DOHH2 (cell line): ENCODE measurements around the gene GNGT1.

Experiments
- H3F3A ChIP-seq: fragments of 200-600 bp; sonication (generic), shearing (Covaris generic); 2 replicates; pipeline ENCODE4 v1.6.0; 2016; ENCODE audit warnings: antibody characterized with exemption, mild to moderate bottlenecking; ENCODE audit not compliant: control insufficient read depth, insufficient read depth
- H3K27ac ChIP-seq: fragments of 200-600 bp; sonication (generic); 2 replicates; pipeline ENCODE4 v1.5.1; 2014; ENCODE audit warnings: low read depth, mild to moderate bottlenecking, low read length, moderate library complexity
- H3K27me3 ChIP-seq: fragments of 200-600 bp; sonication (generic); 2 replicates; pipeline ENCODE4 v1.6.1; 2014; ENCODE audit warnings: mild to moderate bottlenecking, low read length, mixed read lengths; ENCODE audit not compliant: control insufficient read depth
- H3K36me3 ChIP-seq: fragments of 200-600 bp; sonication (generic); 2 replicates; pipeline ENCODE4 v1.6.1; 2014; ENCODE audit warnings: mild to moderate bottlenecking, low read length, moderate library complexity, mixed read lengths; ENCODE audit not compliant: control insufficient read depth
- H3K4me1 ChIP-seq: fragments of 200-600 bp; sonication (generic); 2 replicates; pipeline ENCODE4 v1.6.1; 2014; ENCODE audit warnings: mild to moderate bottlenecking, low read length, mixed read lengths; ENCODE audit not compliant: control insufficient read depth
- H3K4me2 ChIP-seq: fragments of 200-600 bp; sonication (generic); 2 replicates; pipeline ENCODE4 v1.6.0; 2014; ENCODE audit warnings: mild to moderate bottlenecking, low read length, moderate library complexity
- H3K4me3 ChIP-seq: fragments of 200-600 bp; sonication (generic); 2 replicates; pipeline ENCODE4 v1.5.1; 2014; ENCODE audit warnings: mild to moderate bottlenecking, low read length, mixed read lengths
- H3K79me2 ChIP-seq: fragments of 200-600 bp; sonication (generic); 2 replicates; pipeline ENCODE4 v1.6.1; 2014; ENCODE audit warnings: mild to moderate bottlenecking, low read length, mixed read lengths; ENCODE audit not compliant: control insufficient read depth
- H3K9me2 ChIP-seq: fragments of 200-600 bp; sonication (generic); replicated peaks from 2 replicates; pipeline ENCODE4 v1.6.1; 2014; ENCODE audit warnings: mild to moderate bottlenecking, low read length, mixed read lengths; ENCODE audit not compliant: control insufficient read depth
- H3K9me3 ChIP-seq: fragments of 200-600 bp; sonication (generic); 2 replicates; pipeline ENCODE4 v1.6.1; 2014; ENCODE audit warnings: antibody characterized with exemption, low read length, mixed read lengths; ENCODE audit not compliant: control insufficient read depth, insufficient read depth
- H4K20me1 ChIP-seq: fragments of 200-600 bp; sonication (generic); 2 replicates; pipeline ENCODE4 v1.6.0; 2014; ENCODE audit warnings: low read depth, mild to moderate bottlenecking, antibody characterized with exemption, low read length, moderate library complexity; ENCODE audit not compliant: control insufficient read depth, insufficient read depth
- CTCF ChIP-seq: fragments of 200-600 bp; sonication (generic); IDR thresholded peaks from one replicate; pipeline ENCODE4 v1.5.1; 2014; ENCODE audit warnings: antibody characterized with exemption, mild to moderate bottlenecking, low read depth, low read length; ENCODE audit not compliant: poor library complexity, severe bottlenecking
- EZH2phosphoT487 ChIP-seq: fragments of 200-600 bp; sonication (generic); IDR thresholded peaks from 2 replicates; pipeline ENCODE4 v1.6.1; 2017; ENCODE audit warnings: borderline replicate concordance, mild to moderate bottlenecking, antibody characterized with exemption, low read length, moderate library complexity, mixed read lengths

GNGT1 gene

GRCh38 chr7:93906267-93906666 lies at the start of gene GNGT1:
Gene GNGT1 (plus strand): TSS chr7:93906567. CDS start chr7:93906747, 180 bp downstream.
- Histone ChIP-seq H3K36me3 (no peaks in the 10 kb centered on the region), H3K27ac (no peak within 1 kb of the TSS), H3K4me1 (no peaks in the 10 kb centered on the region), H3K27me3 (no peaks in the 10 kb centered on the region; the same call in 1 of the 2 replicates), H3F3A (no peaks in the 10 kb centered on the region), H3K9me3 (no peaks in the 10 kb centered on the region), H3K4me2 (no peak within 1 kb of the TSS), H3K9me2 (no peaks in the 10 kb centered on the region), H4K20me1 (no peaks in the 10 kb centered on the region), H3K4me3 (no peak within 1 kb of the TSS), H3K79me2 (no peaks in the 10 kb centered on the region)
- no peak for TF ChIP-seq CTCF

- no peaks in the 10 kb centered on the region for H3K9me3 ChIP-seq
- H3K4me3 ChIP-seq: no peak overlapping the region
- H3K27me3 ChIP-seq: 0 out of 2 replicates have a peak, but pooled peaks cover 7% of the 10 kb centered on the region
- no peaks in the 10 kb centered on the region for H3K79me2 ChIP-seq
- TF ChIP-seq CTCF (no peak), EZH2phosphoT487 (no peak)
- no peaks in the 10 kb centered on the region for H3K4me1 ChIP-seq
- H3F3A ChIP-seq: no peaks in the 10 kb centered on the region
- no peaks in the 10 kb centered on the region for H3K9me2 ChIP-seq
- H4K20me1 ChIP-seq: no peaks in the 10 kb centered on the region
- H3K4me2 ChIP-seq: no peak overlapping the region
- H3K27ac ChIP-seq: no peak overlapping the region
- H3K36me3 ChIP-seq: no peaks in the 10 kb centered on the region
Measured at GRCh38 chr7:93858857-93859256, 47.5 kb upstream of the GNGT1 start.

- Histone ChIP-seq H3K9me2 (no peaks in the 10 kb centered on the region), H3K27ac (no peak overlapping the region), H3K4me1 (no peaks in the 10 kb centered on the region), H3K36me3 (no peaks in the 10 kb centered on the region), H3K27me3 (0 out of 2 replicates have a peak, but pooled peaks cover 7% of the 10 kb centered on the region), H4K20me1 (no peaks in the 10 kb centered on the region), H3K4me3 (no peak overlapping the region), H3K4me2 (no peak overlapping the region), H3K9me3 (no peaks in the 10 kb centered on the region), H3F3A (no peaks in the 10 kb centered on the region), H3K79me2 (no peaks in the 10 kb centered on the region)
- no peak for TF ChIP-seq CTCF
- TF ChIP-seq EZH2phosphoT487: no peak
Measured at GRCh38 chr7:93860261-93860660, 46.1 kb upstream of the GNGT1 start.
